HG03064 (cell line): ENCODE results near the gene MICALL2.

Experiments
- ATAC-seq: cut with Tn5 transposase; IDR thresholded peaks from one replicate; pipeline ENCODE4 v1.9.1; 2021; ENCODE audit warnings: low read depth; ENCODE audit not compliant: unreplicated experiment

MICALL2 gene

GRCh38 chr7:1421020-1421790 lies 38.1 kb downstream of the MICALL2 start:
- ATAC-seq = no peak

GRCh38 chr7:1419688-1420087 lies 39.6 kb downstream of the MICALL2 start:
- ATAC-seq = no peak

GRCh38 chr7:1419310-1419634 lies 40.0 kb downstream of the MICALL2 start:
- ATAC-seq = no peak

GRCh38 chr7:1418505-1419309 lies 40.6 kb downstream of the MICALL2 start:
- ATAC-seq = no peak

DNA sequence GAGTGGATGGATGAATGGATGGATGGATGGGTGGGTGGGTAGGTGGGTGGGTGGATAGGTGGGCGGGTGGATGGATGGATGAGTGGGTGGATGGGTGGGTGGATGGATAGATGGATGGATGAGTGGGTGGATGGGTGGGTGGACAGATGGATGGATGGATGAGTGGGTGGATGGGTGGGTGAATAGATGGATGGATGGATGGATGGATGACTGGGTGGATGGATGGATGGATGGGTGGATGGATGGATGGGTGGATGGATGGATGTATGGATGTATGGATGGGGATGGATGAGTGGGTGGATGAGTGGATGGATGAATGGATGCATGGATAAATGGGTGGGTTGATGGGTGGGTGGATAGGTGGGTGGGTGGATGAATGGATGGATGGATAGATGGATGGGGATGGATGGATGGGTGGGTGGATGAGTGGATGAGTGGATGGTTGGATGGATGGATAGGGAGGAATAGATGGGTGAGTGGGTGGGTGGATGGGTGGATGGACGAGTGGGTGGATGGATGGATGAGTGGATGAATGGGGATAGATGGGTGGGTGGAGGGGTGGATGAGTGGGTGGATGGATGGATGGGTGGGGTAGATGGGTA lies 43.8 kb downstream of the MICALL2 start:
- no peak for ATAC-seq

GRCh38 chr7:1413936-1414639 lies 45.2 kb downstream of the MICALL2 start:
- ATAC-seq = no peak

- no peak for ATAC-seq
These were observed 46.7 kb downstream of the MICALL2 start for GRCh38 chr7:1412322-1413261.

- no peak for ATAC-seq
These were observed 47.9 kb downstream of the MICALL2 start for GRCh38 chr7:1411414-1411813.

DNA sequence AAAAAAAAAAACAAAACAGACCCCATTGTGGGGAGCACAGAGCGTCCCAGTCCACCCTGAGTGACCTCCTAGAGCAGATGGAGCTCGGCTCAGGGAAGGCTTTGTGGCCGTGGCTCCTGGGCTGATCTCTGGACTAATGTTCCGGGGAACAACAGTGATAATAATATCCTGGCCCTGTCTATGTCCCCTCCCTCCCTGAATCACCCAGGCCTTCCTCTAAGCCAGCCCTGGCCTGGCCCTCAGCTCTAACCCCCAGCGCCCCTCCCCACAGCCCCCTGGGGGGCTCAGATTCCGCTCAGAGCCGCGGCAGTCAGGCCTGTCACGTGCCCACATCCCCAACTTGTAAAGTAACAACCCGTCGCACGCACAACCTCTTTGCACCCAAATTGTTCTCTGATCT lies 48.3 kb downstream of the MICALL2 start:
- ATAC-seq = no peak

DNA sequence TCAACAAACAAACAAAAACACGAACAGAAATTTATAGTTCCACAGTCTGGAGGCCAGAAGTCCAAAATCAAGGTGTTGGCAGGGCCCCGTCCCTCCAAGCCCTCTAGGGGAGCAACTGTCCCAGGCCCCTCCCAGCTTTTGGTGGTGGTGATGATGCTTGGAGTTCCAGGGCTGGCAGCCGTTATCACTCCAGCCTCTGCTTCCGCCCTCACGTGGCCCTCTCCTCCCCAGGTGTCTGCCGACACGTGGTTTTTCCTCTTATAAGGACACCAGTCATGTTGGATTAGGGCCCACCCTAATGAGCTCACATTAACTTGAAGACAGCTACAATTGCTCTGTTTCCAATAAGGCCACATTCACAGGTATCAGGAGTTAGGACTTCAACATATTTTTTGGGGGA lies 49.7 kb downstream of the MICALL2 start:
- ATAC-seq = no peak

- ATAC-seq = no peak
These were observed 50.8 kb downstream of the MICALL2 start for GRCh38 chr7:1408466-1408865.

DNA sequence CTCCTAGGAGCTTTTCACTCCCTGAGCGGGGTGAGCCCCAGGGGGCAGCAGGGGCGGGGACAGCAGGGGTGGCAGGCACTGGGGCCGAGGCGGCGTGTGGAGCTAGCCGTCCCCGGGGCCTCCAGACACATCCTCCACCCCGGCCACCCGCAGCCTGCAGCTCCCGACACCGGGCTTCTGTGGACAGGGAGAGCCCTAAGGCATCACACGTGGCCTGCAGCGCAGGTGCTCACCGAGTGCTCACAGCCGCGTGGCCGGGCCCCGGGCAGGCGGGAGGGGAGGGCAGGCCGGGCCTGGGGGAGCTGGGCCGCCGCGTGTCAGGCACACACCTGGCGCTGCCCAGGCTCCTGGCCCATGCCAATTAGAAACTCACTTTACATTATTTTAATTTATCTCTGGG lies 51.4 kb downstream of the MICALL2 start:
- no peak for ATAC-seq

GRCh38 chr7:1404898-1405548 lies 54.2 kb downstream of the MICALL2 start:
- ATAC-seq = no peak

DNA sequence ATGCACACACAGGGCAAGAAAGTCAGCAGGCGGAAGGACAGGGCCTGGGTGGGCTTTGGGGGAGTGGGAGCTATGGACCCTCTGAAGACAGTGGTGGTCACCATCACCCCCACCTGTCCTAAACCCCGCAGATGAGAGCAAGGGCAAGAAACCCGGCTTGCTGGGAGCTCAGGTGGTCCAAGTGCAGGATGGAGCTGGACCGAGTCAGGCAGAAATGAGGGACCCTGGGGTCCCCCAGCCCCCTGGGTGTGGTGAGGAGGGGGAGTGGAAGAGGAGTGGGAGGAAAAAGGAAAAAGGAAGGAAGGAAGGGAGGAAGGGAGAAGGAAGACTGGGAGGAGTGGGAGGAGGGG lies 54.8 kb downstream of the MICALL2 start:
- ATAC-seq = no peak

DNA sequence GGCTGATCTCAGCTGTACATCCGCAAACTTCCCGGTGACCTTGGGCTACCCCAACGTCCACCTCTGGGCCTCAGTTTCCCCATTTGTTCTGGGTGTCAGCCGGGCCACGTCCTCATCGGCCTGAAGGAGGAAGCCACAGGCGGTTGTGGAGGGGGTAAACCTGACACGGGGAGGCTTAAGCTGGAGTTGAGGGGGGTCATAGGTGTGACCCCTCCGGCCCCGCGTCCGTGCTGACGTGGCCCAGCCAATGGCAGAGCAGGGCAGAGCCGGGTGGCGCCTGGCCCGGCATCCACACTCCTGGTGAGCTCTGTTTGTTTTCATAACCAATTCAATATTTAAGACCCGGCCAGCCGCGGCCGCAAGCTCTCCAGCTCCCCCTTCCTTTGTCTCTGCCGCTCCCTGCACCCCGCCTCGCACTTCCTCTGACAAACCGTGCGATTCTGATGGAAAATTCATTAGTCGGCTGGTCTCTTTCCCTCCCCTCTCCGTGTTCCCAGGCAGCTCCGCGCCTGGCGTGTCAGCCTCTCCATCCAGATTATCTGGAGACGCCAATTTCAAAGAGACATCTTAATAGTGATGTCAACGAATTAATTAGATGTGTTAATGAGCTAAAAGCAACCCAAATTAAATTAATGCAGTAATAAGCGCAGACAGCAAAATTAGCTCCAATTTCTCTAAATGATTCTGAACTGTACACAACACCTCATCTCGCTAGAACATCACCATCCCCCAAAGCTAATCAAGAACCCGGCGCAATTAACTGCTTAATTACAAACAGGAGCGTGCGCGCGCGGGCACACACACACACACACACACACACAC lies 55.4 kb downstream of the MICALL2 start:
- ATAC-seq = no peak

DNA sequence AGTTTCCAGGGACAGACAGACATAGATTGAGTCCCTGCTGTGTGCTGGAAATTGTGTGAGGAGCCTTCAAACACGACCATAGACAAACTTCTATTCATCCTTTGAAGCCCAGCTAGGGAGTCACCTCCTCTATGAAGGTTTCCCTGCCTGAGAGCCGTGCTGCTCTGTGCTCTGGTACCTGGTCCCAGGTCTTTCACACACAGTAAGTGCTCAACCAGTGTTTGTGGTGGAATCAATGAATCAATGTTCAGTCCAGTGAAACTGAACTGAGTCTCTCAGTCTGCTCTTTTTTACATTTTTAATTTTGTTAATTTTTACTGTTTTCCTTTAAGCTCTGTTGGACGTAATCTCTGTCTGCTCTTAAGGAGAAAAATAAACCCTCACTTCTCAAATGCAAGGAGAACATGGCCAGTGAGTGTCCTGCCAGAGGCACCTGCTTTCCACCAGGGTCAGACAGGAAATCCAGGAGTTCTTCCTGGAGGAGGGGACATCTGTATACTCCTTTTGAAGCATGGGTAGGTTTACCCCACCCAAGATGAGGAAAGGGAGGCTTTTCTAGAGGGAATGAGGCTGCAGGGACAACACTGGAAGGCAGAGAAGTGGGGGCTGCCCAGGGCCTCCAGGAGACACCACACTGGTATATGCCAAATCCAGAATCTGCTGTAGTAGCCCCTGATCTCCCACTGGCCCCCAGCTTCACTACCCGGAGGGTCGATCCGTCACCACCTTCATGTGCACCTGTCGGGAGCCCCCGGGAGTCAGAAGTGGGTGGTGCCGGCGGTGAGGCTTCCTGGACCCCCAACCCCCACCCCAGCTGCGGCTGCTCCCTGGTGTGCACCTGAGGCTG lies 56.3 kb downstream of the MICALL2 start:
- no peak for ATAC-seq

DNA sequence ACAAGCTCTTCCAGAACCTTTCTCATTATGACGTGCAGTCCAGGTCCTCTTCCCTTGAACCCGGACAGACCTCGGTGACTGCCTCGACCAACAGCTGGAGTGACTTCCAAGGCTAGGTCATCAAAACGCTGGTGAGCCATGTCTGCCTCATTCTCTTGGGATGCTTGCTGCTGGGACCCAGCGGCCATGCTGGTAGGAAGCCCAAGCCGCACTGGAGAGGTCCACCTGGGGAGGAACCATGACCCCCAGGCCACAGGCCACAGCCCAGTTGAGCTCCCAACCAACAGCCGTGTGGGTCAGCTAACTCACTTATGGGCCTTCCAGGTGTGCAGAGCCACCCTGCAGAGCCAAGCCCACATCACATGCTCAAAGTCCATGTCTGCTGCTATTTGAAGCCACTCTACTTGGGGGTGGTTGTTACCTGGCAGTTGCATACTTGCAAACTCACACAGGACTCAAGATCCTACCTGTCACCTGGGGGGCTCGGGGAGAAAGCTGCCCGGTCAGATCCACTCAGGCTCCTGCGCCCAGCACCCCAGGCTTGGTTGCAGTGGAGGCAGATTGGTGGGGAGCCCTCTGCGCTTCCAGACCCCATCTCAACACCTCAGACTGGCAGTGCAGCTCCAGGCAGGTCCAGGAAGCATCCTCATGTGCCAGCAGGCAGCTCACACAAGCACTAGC lies 57.0 kb downstream of the MICALL2 start:
- no peak for ATAC-seq
